ENCODE results near the gene DCDC2C.

DNA sequence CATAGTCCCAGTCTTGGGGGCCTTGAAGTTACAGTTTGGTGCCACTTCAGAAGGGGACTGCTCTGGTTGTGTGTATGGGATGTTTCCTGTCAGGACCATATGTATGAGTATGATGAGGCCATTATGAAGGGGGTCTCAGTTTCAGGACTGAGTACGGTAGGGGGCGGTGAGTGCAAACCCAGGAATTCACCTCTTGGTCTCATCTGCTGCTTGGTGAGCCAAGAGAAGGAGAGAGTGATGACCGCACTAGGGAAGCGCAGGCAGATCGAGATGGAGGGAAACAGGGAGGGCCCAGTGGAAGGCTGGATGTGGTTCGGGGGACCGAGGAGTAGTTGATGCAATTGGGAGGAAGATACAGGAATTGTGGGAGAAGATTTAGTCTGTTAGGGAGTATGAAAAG lies 28.5 kb downstream of the DCDC2C start:
- TF ChIP-seq, protein P1, sequence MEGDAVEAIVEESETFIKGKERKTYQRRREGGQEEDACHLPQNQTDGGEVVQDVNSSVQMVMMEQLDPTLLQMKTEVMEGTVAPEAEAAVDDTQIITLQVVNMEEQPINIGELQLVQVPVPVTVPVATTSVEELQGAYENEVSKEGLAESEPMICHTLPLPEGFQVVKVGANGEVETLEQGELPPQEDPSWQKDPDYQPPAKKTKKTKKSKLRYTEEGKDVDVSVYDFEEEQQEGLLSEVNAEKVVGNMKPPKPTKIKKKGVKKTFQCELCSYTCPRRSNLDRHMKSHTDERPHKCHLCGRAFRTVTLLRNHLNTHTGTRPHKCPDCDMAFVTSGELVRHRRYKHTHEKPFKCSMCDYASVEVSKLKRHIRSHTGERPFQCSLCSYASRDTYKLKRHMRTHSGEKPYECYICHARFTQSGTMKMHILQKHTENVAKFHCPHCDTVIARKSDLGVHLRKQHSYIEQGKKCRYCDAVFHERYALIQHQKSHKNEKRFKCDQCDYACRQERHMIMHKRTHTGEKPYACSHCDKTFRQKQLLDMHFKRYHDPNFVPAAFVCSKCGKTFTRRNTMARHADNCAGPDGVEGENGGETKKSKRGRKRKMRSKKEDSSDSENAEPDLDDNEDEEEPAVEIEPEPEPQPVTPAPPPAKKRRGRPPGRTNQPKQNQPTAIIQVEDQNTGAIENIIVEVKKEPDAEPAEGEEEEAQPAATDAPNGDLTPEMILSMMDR (IDR thresholded peaks at IDR 0.05), result no peak
- TF ChIP-seq POLR2A (IDR thresholded peaks at IDR 0.05) (no peak), POLR2AphosphoS5 (IDR thresholded peaks at IDR 0.05) (no peak), EP300 (IDR thresholded peaks at IDR 0.05) (no peak)
